GM21367 (cell line): ENCODE measurements around the gene OMP.
A peak's percentile ranks its signal among the peaks of the same experiment; 100 is the strongest.
"Not testable (repeated sequence)": the region's sequence is repeated elsewhere in the genome, so short reads cannot be mapped to it uniquely, and the experiment has no call there.

Source experiments
- ATAC-seq: cut with Tn5 transposase; IDR thresholded peaks from one replicate; pipeline ENCODE4 v1.9.1; 2021; ENCODE audit not compliant: unreplicated experiment

OMP gene

GRCh38 chr11:77085652-77086051, 17.0 kb upstream of the OMP start:
- no peak for ATAC-seq

GRCh38 chr11:77086521-77087472, 15.8 kb upstream of the OMP start:
- ATAC-seq = no peak

- ATAC-seq = no peak
Measured at GRCh38 chr11:77087723-77088225, 14.9 kb upstream of the OMP start.

- no peak for ATAC-seq
Measured at GRCh38 chr11:77088236-77089003, 14.2 kb upstream of the OMP start.

GRCh38 chr11:77089004-77089545, 13.6 kb upstream of the OMP start:
- ATAC-seq = no peak

- ATAC-seq = no peak
Measured at GRCh38 chr11:77090046-77090372, 12.6 kb upstream of the OMP start.

GRCh38 chr11:77090373-77091111, 12.1 kb upstream of the OMP start:
- no peak for ATAC-seq

GRCh38 chr11:77091146-77091940, 11.3 kb upstream of the OMP start:
- peak; percentile 86 for ATAC-seq

GRCh38 chr11:77092382-77092781, 10.3 kb upstream of the OMP start:
- no peak for ATAC-seq

GRCh38 chr11:77093056-77093891, 9.4 kb upstream of the OMP start:
- ATAC-seq = no peak

GRCh38 chr11:77093987-77094840, 8.4 kb upstream of the OMP start:
- no peak for ATAC-seq

GRCh38 chr11:77094841-77095365, 7.7 kb upstream of the OMP start:
- no peak for ATAC-seq

- ATAC-seq = no peak
Measured at GRCh38 chr11:77095551-77096490, 6.8 kb upstream of the OMP start.

- ATAC-seq = no peak
Measured at GRCh38 chr11:77096591-77097019, 6.0 kb upstream of the OMP start.

GRCh38 chr11:77097180-77097579, 5.5 kb upstream of the OMP start:
- ATAC-seq = not testable (repeated sequence)

- no peak for ATAC-seq
Measured at GRCh38 chr11:77100166-77101042, 2.2 kb upstream of the OMP start.
